Measurements from ENCODE around the gene ZNF865. TPM values are rescaled to one million over a fixed set of nuclear protein-coding genes. Genes with fewer than 3 reads are reported as not detected.

The ZNF865 gene
- total and polyA plus RNA-seq, 10 of the 15 experiments (the other 5 are each of a cell fraction or from before 2014, with no cell fraction given) = 0.02 to 18.3 (median 0.90) TPM

- TF ChIP-seq, protein P1, sequence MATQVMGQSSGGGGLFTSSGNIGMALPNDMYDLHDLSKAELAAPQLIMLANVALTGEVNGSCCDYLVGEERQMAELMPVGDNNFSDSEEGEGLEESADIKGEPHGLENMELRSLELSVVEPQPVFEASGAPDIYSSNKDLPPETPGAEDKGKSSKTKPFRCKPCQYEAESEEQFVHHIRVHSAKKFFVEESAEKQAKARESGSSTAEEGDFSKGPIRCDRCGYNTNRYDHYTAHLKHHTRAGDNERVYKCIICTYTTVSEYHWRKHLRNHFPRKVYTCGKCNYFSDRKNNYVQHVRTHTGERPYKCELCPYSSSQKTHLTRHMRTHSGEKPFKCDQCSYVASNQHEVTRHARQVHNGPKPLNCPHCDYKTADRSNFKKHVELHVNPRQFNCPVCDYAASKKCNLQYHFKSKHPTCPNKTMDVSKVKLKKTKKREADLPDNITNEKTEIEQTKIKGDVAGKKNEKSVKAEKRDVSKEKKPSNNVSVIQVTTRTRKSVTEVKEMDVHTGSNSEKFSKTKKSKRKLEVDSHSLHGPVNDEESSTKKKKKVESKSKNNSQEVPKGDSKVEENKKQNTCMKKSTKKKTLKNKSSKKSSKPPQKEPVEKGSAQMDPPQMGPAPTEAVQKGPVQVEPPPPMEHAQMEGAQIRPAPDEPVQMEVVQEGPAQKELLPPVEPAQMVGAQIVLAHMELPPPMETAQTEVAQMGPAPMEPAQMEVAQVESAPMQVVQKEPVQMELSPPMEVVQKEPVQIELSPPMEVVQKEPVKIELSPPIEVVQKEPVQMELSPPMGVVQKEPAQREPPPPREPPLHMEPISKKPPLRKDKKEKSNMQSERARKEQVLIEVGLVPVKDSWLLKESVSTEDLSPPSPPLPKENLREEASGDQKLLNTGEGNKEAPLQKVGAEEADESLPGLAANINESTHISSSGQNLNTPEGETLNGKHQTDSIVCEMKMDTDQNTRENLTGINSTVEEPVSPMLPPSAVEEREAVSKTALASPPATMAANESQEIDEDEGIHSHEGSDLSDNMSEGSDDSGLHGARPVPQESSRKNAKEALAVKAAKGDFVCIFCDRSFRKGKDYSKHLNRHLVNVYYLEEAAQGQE (IDR thresholded peaks at IDR 0.05; ENCODE audit: low read depth, low read length) = no peak
- TF ChIP-seq CEBPB (IDR thresholded peaks at IDR 0.05; ENCODE audit: borderline replicate concordance in 1 of 2, low read depth in 2 of 2, low read length in 2 of 2) (no peak), NRF1 (conservative IDR thresholded peaks at IDR 0.05; ENCODE audit: low read depth, low read length) (no peak), RUNX3 (IDR thresholded peaks at IDR 0.05; ENCODE audit: low read length) (peak; percentile 46; the same call in 1 of the 2 replicates), CHD4 (IDR thresholded peaks at IDR 0.05) (no peak), CEBPZ (IDR thresholded peaks at IDR 0.05; ENCODE audit: low read depth, low read length) (no peak), ESRRA (IDR thresholded peaks at IDR 0.05; ENCODE audit: low read length) (no peak), ATF3 (IDR thresholded peaks at IDR 0.05; ENCODE audit: borderline replicate concordance, extremely low read depth, low read depth, low read length) (no peak), CHD1 (IDR thresholded peaks at IDR 0.05; ENCODE audit: low read depth, low read length) (no peak), ZNF217 (IDR thresholded peaks at IDR 0.05) (no peak), E2F8 (IDR thresholded peaks at IDR 0.05; ENCODE audit: low read depth, partially characterized antibody) (peak; percentile 63), BMI1 (IDR thresholded peaks at IDR 0.05; ENCODE audit: borderline replicate concordance) (no peak), CREB1 (IDR thresholded peaks at IDR 0.05; ENCODE audit: low read depth) (0 out of 2 replicates have a peak, but pooled peaks have one; percentile 49), RAD21 (IDR thresholded peaks at IDR 0.05; ENCODE audit: insufficient read depth, low read depth, low read length) (no peak), SPI1 (IDR thresholded peaks at IDR 0.05; ENCODE audit: borderline replicate concordance, insufficient read depth, low read depth, low read length) (no peak), SIX5 (IDR thresholded peaks at IDR 0.05; ENCODE audit: low read depth, low read length, severe bottlenecking) (peak; percentile 44), ZNF274 (IDR thresholded peaks at IDR 0.05; ENCODE audit: insufficient read depth, insufficient read length) (no peak)
These were observed 24.8 kb upstream of the ZNF865 start, which contains the start of gene ZNF579 (continued) for GRCh38 chr19:55580628-55581144.
